ENCODE measurements around the gene ATG4A.

ATG4A gene

DNA sequence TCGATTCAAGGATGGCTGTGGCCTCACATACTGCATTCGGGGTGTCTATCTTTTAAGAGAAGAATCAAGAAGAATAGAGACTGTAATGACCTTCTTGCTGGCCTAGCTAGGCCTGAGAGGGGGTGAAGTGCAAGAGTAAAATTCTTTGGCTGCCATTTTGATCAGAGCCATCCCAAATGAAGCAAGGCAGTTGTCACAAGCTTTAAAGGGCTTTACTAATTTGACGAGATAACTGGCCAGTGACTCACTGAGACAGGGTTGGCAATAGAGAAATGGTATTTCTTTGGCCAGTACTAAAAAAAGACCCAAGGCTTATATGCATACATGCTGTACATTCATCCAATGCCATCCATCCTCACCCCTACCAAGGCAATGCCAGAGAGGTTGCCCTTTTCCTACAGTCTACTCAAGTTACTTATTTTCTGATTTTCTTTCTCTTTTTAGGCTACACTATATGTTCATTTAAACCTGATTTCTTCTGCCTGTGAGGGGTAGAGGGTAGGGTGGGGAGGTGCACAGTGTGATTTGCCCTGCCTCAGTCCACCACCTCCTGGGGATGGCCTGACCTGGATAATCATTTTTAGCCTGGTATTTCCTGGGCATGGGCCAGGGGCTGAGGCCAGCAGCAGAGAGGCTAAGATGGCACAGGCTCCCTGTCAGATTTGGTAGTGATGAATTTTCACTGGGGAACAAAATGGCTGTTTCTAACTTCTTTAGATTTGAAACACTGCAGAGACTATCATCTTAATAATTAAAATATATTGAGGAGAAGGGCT, 32.2 kb downstream of the ATG4A start:
- DNase-seq: no peak

DNA sequence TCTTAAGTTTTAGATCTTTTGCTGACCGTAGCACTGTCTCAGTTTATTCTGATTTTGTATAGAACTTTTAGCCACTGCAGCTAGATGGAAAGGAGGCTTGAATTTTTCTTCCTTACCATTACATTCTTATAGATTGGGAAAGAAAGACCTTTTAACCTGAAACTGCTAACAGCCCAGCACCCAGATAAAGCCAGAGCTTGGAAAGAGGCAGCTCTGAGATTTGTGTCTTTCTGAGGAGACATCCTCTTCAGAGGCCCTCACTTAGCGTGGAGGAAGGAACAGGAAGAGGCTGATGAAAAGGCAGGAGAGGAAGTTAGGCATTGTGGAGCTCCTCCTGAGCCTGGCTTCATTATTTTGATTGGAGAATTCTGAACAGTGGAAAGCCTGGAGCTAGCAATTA, 35.1 kb downstream of the ATG4A start:
- DNase-seq: no peak

DNA sequence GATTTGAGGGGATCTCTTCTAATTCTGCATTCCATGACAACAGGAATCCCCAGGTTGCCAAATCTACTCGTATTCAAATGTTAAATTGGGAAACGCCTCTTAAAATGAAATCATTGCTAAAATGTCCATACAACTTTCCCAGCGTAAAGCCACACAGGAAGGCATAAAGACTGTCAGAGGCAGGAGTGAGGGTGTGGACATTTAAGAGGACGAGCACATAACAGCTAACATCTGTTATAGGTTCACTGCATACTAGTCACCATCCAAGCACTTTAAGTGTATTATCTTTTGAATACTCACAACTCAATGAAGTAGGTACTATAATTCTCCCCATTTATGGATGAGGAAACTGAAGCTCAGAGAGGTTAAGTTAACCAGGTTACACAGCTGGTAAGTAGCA, 35.6 kb downstream of the ATG4A start:
- no peak for DNase-seq

DNA sequence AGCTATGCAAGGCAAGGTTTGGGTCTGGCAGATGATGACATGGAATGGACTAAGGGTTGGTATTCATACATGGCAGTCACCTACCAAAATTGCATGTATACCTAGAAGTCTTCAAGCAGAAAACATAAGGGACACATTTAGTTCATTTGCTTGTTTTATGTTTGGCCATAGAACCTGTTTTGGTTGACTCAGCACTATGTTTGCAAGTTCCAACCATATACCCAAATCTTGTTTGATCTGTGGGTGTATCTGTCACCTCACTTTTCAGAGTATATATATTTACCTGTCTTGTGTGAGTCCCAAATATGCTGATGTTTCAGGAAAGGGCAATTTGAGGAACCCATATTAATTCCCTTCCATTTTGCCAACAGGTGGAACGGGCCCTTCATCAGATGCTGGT, 39.3 kb downstream of the ATG4A start:
- DNase-seq: no peak

DNA sequence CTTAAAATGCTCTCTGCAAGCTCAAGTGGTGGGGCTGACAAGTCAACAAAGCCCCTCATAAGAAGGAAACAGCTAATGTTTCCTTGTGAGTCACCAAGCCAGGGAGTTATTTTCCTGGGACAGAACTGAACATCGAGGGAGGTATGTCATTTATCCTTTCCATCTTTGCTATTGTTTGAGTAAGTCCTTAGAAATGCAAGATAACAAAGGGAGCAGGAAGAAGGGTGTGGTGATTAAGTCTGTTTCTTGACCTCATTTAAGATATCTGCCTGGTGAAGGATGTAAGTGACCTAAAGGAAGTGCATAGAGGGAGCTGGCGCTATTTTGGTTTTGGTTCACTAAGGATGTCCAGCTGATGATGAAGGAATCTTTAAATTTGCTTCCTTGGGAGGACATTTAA, 39.9 kb downstream of the ATG4A start:
- no peak for DNase-seq

DNA sequence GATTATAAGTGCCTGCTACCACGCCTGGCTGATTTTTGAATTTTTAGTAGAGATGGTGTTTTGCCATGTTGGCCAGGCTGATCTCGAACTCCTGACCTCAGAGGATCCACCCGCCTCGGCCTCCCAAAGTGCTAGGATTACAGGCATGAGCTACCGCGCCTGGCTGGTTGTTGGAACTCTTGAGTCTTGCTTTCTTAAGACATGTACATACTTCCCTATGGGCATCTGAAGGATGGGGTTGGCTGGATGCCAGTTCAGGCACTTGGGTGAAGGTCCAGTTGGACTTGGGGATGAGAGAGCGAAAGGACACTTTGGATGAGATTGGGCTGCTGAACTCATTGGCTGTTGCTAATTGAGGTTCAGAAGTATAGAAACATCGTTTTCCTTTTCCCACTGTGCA, 40.5 kb downstream of the ATG4A start:
- DNase-seq: no peak

DNA sequence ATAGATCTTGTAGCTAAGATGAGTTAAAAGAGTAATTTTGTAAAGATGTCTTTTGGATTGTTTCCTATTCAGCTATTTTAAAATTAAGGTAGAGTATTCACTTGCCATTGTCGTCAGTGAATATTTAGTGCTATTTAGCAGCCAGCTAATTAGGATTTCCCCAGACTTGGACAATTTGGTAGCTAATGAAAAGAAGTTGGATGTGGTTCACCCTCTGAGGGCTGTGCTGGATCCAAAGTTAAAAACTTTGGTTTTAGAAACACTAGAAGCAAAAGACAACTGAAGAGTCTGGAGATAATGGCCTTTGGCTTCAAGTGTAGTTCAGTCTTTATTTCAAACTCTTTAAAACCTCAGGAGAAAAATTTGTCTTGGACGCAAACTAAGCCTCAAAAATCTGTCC, 41.3 kb downstream of the ATG4A start:
- no peak for DNase-seq

DNA sequence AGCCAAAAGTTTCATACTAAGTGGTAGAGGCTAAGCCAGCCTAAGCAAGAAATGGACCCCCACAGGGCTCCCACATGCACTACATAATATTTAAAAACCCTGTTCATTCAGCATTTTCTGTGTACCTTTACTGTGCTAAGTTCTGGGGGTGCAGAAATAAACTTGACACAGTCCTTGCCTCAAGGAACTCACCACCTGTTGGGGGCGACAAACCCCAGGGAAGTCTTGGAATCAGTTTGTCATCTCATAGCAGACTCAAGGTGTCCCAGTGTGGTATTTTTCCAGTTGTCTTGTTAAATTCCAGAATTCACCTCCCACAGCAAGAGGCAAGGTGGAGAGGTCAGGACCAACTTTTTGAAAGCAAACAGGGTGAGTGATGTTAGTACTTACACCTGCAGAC, 43.1 kb downstream of the ATG4A start:
- no peak for DNase-seq

DNA sequence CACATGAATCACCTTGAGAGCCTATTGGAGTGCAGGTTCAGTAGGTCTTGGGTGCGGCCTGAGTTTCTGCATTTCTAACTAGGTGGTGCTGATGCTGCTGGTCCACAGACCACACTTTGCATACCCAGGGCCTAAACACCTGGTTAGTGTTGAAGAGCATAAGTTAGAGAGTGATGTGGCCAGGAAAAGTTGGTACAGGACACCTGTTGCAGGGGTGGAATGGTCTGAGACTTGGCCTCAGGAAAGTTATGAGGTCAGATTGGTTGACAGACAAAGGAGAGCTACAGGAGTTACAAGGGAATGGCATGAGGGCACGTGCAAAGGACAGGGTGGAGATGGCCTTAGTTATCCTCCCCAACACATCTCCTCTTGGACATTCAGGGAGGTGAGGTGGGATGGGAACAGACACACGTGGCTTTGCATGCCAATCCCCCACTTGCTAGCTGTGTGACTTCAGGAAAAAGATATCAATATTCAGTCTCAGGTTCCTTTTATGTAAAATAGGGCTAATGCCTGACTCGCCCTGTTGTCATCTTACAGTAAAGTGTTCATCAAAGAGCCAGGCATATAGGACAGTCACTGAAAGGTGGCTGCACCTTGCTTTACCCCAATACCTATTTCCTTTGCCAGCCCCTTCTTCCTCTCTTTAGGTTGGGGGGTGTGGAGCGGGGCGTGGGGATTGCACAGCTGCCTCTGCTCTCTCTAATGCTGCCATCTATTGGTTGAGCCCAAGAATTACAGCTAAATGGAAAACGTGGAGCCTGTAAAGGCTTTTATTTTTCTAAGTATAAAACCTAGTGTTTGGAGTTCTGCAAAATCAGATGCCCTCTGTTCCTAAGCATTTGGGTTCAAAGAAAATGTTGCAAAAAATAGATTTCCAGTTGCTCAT, 47.5 kb downstream of the ATG4A start:
- DNase-seq: no peak

DNA sequence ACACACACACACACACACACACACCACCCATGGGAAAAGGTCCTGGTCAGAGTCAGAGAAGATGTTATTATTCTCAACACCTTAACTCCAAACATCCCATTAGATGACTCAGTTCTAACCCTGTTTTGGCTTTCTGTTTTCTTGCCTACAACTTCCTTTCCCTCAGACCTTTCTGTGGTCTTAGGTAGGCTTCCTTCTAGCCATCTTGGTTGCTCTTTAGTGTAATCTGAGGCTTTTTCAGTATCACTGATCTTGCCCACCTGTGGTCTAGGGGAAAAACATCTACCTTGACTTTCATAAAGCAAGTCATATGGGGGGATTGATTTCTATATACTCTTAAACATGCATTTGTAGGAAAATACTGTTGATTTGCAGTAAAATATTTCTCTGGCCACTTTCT, 56.9 kb downstream of the ATG4A start:
- DNase-seq: no peak

DNA sequence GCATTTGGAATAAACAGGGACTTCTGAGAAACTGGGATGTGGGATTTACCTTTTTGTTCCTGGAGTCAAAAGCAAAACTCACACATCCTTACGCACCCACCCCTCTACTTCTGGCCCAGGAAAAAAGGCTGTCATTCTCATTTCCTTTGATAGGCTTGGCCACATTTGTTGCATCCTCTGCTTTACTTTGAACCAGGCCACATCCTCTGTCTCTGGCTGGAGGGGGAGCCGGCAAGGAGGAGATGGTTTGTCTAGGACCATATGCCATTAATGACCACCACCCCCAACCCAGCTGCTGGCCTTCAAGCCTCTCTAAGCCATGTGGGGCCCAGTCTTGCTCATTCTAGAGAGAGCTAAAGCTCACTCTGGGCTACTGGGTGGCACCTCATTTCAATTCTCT, 64.5 kb downstream of the ATG4A start:
- no peak for DNase-seq

DNA sequence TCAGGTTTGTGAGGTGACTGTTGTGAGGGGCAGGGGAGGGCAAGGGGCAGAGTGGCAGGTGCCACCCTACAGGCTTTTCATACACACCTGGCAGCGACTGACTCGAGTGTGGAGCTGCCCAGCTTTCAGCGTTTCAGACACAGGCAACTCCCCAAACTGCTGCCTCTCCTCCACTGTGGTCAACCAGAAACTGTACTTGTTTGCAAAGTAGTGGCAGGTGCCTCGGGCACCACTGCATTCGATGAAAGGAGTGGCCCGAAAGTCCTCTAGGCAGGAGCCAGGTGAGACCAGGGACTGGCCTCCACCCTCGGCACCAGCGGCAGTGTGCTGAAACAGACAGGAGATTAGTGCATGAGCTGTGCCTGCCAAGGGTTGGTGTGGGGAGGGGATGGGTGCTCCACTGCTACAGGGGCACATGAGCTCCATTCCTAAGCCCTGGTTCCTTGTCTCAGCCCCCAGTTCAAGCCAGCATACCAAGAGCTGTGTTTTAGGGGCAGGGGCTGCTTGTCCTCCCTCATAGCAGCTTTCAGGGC, 65.4 kb downstream of the ATG4A start:
- no peak for DNase-seq

DNA sequence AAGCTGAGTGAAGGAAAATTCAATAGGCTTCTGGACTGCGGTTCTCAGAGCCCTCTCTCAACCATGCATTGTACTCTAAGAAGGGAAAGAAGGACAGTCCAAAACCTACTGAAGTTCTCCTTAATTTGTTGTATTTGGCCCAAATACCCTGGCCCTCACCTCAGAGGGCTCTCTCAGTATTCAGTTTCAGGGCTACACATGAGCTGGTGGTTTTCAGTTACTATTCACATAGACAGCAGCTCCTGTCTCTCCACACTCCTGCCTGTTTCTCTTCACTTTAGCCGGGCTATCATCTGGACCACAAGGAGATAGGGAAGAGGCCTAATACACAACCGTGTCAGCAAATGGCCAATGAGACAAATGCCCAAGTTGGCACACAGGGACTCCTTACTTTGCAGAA, 66.0 kb downstream of the ATG4A start:
- no peak for DNase-seq

DNA sequence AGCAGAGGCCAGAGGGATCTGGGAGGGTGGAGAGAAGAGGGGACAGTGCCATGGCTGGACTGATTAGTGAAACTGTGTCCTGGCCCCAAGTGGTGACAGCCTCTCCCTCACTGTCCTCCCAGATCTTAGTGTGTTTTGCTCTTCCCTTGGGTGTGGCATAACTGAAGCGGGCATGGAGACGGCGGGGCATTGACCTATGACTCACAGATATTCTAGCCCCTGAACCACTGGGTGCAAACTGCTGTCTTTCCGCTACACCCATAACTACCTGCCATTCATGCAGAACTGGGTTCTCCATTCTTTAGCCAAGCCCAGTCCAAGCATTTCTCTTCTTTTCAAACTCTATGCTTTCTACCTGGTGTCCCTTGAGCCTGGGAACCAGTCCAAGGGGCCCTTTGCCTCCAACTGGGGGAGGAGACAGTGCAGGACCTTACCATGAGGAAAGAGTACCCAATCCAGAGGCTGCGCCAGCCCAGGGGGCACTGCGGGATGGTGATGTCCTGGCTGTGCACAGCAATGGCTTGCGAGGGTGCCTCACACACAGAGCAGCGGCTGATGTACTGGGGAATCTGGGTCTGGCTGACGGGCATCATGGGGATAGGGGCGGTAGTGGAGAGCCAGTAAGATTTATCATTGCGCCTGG, 67.6 kb downstream of the ATG4A start:
- DNase-seq: no peak

DNA sequence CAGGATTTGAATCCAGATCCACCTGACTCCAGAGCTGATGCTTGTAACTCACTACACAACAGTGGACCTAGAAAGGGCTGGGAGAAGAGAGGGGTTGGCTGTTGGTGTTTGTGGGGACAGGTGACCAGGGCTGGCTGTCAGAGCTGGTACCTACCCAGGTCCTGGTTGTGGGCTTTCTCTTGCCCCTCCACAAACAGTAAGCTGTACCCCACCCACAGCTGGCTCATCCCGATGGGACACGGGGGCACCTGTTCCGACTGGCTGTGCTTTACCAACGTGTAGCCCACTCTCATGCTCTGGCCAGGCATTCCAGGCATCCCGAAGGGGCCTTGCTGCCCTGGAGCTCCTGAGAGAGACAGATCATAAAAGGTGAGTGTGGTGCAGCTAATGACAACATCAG, 68.7 kb downstream of the ATG4A start:
- DNase-seq: no peak

DNA sequence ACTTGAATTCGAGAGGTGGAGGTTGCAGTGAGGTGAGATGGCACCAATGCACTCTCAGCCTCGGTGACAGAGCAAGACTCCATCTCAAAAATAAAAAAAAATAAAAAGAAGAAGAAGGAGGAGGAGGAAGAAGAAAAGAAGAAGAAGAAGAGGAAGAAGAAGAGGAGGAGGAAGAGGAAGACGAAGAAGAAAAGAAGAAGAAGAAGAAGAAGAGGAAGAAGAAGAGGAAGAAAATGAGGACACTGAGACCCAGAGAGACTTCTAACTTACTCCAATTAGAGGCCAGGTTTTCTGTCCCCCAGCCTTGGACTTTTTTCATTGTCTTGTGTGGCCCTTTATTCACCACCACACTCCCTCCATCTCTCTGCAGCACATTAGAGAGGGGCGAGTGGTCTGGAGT, 70.7 kb downstream of the ATG4A start:
- DNase-seq: no peak

DNA sequence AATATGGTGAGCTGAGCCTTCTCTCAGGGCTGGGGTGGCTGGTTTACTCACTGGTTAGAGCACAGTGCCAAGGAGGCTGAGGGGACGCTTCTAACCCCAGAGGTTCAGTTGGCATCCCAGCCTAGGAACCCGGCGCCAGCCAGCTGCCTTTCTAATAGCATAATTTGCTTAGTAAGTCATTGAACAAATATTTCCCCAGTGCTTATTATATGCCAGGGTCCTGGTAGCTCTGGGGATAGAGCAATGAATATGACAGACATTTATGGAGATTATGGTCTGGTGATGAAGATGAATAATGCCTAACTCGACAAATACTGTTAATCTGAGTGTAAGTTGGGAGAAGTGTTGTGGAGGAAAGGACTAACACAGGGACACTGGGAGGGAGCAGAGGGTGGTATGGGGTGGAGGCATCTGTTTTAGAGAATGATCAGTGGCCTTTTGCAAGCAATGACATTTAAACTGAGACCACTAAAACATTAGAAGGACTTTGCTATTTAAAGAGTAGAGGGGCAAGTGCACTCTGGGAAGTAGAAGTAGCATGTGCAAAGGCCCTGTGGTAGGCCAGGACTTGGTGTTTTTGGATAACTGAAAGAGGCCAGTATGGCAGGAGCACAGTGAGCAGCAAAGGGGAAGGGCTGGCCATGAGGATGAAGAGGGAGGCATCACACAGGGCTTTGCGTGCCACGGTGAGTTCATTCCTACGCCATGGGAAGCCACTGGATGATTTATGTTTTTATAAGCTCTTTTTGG, 71.9 kb downstream of the ATG4A start:
- DNase-seq: no peak

DNA sequence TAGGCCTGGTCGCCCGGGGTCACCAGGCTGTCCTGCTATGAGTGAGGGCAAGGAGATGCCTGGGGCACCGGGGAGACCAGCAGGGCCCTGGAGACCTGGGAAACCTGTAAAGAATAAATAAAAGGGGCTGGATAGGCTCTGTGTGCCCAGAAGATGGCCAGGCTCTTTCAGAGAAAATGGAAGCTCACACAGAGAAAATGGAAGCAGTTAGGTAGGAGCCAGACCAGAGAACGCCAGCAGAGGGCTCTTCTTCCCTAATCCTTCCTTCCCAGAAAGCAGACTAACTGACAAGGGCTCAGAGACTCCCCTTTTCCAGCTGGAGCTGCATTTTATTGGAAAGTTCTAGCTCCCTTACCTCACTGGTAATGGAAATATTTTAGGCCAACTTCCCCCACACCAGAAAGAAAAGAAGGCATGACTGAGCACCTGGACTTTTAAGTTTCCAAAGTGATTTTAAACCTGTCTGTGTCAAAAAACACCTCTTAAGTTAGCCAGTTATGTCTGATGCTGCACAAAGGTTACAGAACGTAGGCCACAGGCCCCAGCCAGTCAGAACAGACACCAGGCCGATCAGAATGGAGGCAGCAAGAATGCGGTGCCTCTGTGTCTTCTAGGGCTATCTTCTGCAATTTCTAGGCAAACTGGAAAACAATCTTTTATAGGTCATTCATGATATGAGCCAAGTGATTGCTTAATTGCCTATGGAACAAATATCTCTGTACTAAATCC, 74.0 kb downstream of the ATG4A start:
- DNase-seq: no peak

DNA sequence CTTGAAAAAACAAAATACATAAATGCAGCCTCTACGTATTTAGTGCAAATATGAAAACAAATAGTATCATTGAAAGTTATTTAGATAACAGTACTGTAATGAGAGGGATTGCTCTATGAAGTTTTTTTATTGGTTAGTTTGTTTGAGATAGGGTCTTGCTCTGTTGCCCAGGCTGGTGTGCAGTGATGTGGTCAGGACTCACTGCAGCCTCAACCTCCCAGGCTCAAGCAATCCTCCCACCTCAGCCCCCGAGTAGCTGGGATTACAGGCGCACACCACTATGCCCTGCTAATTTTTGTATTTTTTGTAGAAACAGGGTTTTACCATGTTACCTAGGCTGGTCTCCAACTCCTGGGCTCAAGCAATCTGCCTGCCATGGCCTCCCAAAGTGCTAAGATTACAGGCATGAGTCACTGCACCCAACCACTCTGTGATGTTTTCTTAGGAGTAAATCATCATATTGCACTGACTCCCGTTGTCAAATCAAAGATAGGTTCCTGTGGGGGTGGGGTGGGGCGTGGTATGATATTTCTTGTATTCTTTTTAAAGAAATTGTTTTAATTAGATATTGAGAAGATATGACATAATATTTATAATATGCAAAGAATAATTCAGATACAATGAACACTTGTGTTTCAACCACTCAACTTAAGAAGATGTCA, 75.8 kb downstream of the ATG4A start:
- no peak for DNase-seq

DNA sequence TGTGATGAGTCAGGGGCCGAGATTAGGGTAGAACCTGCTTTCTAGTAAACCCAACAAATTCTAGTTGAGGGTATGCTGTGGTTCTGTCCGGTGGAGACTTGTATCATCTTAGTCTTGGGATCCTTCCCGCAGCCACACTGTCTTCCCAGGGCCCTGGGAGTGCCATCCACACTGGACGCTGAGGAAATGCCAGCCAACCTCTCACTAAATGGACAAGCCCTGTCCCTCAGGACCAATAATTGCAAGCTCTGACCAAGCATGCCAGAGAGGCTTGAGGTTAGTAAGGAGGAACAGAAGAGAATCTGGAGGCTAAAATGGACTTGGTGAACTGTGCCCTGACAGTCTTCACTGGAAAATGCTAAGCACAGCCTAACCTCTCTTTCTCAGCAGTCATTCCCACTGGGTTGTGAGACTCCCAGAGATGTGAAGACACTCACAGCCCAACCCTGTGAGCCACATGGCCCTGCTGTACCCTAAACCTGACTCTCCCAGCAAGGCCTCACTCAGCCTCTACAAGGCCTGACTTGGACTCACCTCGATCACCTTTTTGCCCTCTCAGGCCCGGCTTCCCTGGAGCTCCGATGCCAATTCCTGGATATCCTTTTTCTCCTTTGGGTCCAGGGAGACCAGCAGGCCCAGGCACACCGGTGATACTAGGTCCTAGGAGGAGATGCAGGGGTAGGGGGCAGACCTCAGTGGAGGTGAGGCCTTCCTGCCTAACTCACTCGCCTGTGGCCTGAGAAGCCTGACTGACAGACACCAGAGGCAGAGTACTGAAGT, 77.6 kb downstream of the ATG4A start:
- no peak for DNase-seq

DNA sequence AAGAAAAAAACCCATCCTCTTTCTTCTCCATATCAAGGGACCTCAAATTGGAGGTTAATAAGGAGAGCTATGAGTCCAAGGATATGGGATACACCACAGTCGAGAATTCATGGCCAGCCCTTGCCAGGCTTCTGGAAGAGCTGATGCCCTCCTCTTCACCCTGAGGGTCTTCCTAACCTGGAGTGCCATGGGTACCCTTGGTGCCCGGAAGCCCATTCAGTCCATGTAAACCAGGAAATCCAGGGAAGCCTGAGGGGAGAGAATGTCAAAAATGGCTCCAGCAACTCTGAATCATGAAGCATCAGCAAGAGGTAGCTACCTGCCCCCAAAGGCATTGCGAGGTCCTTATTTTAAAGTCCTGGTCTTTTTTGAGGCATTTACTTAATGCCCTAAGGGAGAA, 78.2 kb downstream of the ATG4A start:
- DNase-seq: no peak

Measured in activated T-cell treated with anti-CD3 and anti-CD28 coated beads, Interleukin-2, amount 50 U/mL, for 1 hour (primary cell).